ENCODE measurements around the gene NDUFS8.
A peak's percentile ranks its signal among the peaks of the same experiment; 100 is the strongest.

The NDUFS8 gene

GRCh38 chr11:68003846-68004550, 26.5 kb upstream of the NDUFS8 start, which contains the start of gene UNC93B1:
TSS of gene UNC93B1 (minus strand) at chr11:68004097. CDS start at chr11:68004043, 54 bp downstream.
- peak; percentile 77 for DNase-seq (ENCODE audit: low spot score)

- no peak for DNase-seq (ENCODE audit: low spot score)
These were observed 25.7 kb upstream of the NDUFS8 start for GRCh38 chr11:68004551-68005335.

- no peak for DNase-seq (ENCODE audit: low spot score)
These were observed 23.8 kb upstream of the NDUFS8 start for GRCh38 chr11:68006606-68007166.

GRCh38 chr11:68007498-68008380, 22.7 kb upstream of the NDUFS8 start:
- DNase-seq (ENCODE audit: low spot score) = no peak

GRCh38 chr11:68008381-68009337, 21.8 kb upstream of the NDUFS8 start:
- DNase-seq (ENCODE audit: low spot score) = no peak

- DNase-seq (ENCODE audit: low spot score) = no peak
These were observed 20.9 kb upstream of the NDUFS8 start for GRCh38 chr11:68009391-68010089.

- no peak for DNase-seq (ENCODE audit: low spot score)
These were observed 20.1 kb upstream of the NDUFS8 start, which contains the start of gene ALDH3B1 for GRCh38 chr11:68010090-68011041. TSS of gene ALDH3B1 (plus strand) at chr11:68010327. CDS start at chr11:68015298, 4,971 bp downstream.

- DNase-seq (ENCODE audit: low spot score) = no peak
These were observed 19.2 kb upstream of the NDUFS8 start for GRCh38 chr11:68011051-68011943.

GRCh38 chr11:68012044-68012842, 18.2 kb upstream of the NDUFS8 start:
- DNase-seq (ENCODE audit: low spot score) = no peak

GRCh38 chr11:68012843-68013610, 17.5 kb upstream of the NDUFS8 start:
- no peak for DNase-seq (ENCODE audit: low spot score)

GRCh38 chr11:68013611-68014156, 16.8 kb upstream of the NDUFS8 start:
- no peak for DNase-seq (ENCODE audit: low spot score)

- peak; percentile 56 for DNase-seq (ENCODE audit: low spot score)
These were observed 16.1 kb upstream of the NDUFS8 start for GRCh38 chr11:68014157-68014946.

GRCh38 chr11:68014947-68015447, 15.5 kb upstream of the NDUFS8 start:
- no peak for DNase-seq (ENCODE audit: low spot score)

GRCh38 chr11:68015467-68015866, 15.0 kb upstream of the NDUFS8 start:
- DNase-seq (ENCODE audit: low spot score) = no peak
